HG03571 (cell line): ENCODE data around the gene CLTCL1.

Source experiments
- ATAC-seq: cut with Tn5 transposase; IDR thresholded peaks from one replicate; pipeline ENCODE4 v1.9.1; 2021; ENCODE audit not compliant: unreplicated experiment

CLTCL1 gene

GRCh38 chr22:19197997-19198865 is 93.3 kb downstream of the CLTCL1 start:
- no peak for ATAC-seq

GRCh38 chr22:19196841-19197612 is 94.5 kb downstream of the CLTCL1 start:
- ATAC-seq = no peak

GRCh38 chr22:19195796-19196731 is 95.5 kb downstream of the CLTCL1 start:
- no peak for ATAC-seq

GRCh38 chr22:19194766-19195536 is 96.6 kb downstream of the CLTCL1 start:
- ATAC-seq = no peak

GRCh38 chr22:19193879-19194278 is 97.6 kb downstream of the CLTCL1 start:
- no peak for ATAC-seq

- no peak for ATAC-seq
Measured at GRCh38 chr22:19187716-19188563, 103.6 kb downstream of the CLTCL1 start.

GRCh38 chr22:19184276-19184997 is 107.1 kb downstream of the CLTCL1 start:
- ATAC-seq = no peak

- no peak for ATAC-seq
Measured at GRCh38 chr22:19183216-19183615, 108.3 kb downstream of the CLTCL1 start.

- ATAC-seq = no peak
Measured at GRCh38 chr22:19182472-19183157, 108.9 kb downstream of the CLTCL1 start.

GRCh38 chr22:19181786-19182471 is 109.6 kb downstream of the CLTCL1 start:
- no peak for ATAC-seq

GRCh38 chr22:19180740-19181410 is 110.6 kb downstream of the CLTCL1 start:
- ATAC-seq = no peak

GRCh38 chr22:19180234-19180633 is 111.3 kb downstream of the CLTCL1 start:
- ATAC-seq = no peak

- ATAC-seq = peak; percentile 36
Measured at GRCh38 chr22:19179497-19180048, 111.9 kb downstream of the CLTCL1 start.

GRCh38 chr22:19178657-19179496 is 112.6 kb downstream of the CLTCL1 start, which contains the start of gene SLC25A1:
Gene SLC25A1, minus strand, starts transcription at chr22:19178736. Its CDS starts 63 bp downstream, at chr22:19178673.
- ATAC-seq = peak; percentile 46

- peak; percentile 32 for ATAC-seq
Measured at GRCh38 chr22:19178065-19178656, 113.4 kb downstream of the CLTCL1 start.
